ENCODE measurements around the gene NNT.
"Not testable (repeated sequence)": the region's sequence is repeated elsewhere in the genome, so short reads cannot be mapped to it uniquely, and the experiment has no call there.

Gene NNT

GRCh38 chr5:43590700-43591099, 12.3 kb upstream of the NNT start:
- Histone ChIP-seq H3K4me1 (ENCODE audit: insufficient read depth, low read length) (no peaks in the 10 kb centered on the region), H3K27me3 (ENCODE audit: insufficient read depth, low read length) (no peaks in the 10 kb centered on the region), H2AFZ (ENCODE audit: low read depth, low read length) (no peak overlapping the region), H3K36me3 (ENCODE audit: insufficient read depth, low read length) (peaks cover 5% of the 10 kb centered on the region), H3K4me3 (ENCODE audit: low read length) (no peak overlapping the region), H3K9me3 (ENCODE audit: low read length) (no peaks in the 10 kb centered on the region)

- H2AFZ ChIP-seq (ENCODE audit: low read depth, low read length) = no peak overlapping the region
Observed at GRCh38 chr5:43592363-43592762, 10.6 kb upstream of the NNT start.

GRCh38 chr5:43598927-43599326, 4.1 kb upstream of the NNT start:
- not testable (repeated sequence) for H3K27me3 ChIP-seq (ENCODE audit: insufficient read depth, low read length); H3K9me3 ChIP-seq (ENCODE audit: low read length); H2AFZ ChIP-seq (ENCODE audit: low read depth, low read length); H3K4me3 ChIP-seq (ENCODE audit: low read length); H3K36me3 ChIP-seq (ENCODE audit: insufficient read depth, low read length)
- peaks cover 12% of the 10 kb centered on the region for H3K4me1 ChIP-seq (ENCODE audit: insufficient read depth, low read length)

More at GRCh38 chr5:43592363-43592762, 10.6 kb upstream of the NNT start:
- Histone ChIP-seq H3K36me3 (ENCODE audit: insufficient read depth, low read length) (peaks cover 5% of the 10 kb centered on the region), H3K27me3 (ENCODE audit: insufficient read depth, low read length) (no peaks in the 10 kb centered on the region), H3K4me3 (ENCODE audit: low read length) (no peak overlapping the region), H3K4me1 (ENCODE audit: insufficient read depth, low read length) (no peaks in the 10 kb centered on the region), H3K9me3 (ENCODE audit: low read length) (no peaks in the 10 kb centered on the region)

- H3K9me3 ChIP-seq (ENCODE audit: low read length) = no peaks in the 10 kb centered on the region
- H3K27me3 ChIP-seq (ENCODE audit: insufficient read depth, low read length) = no peaks in the 10 kb centered on the region
- peaks cover 5% of the 10 kb centered on the region for H3K36me3 ChIP-seq (ENCODE audit: insufficient read depth, low read length)
- H2AFZ ChIP-seq (ENCODE audit: low read depth, low read length) = peak overlapping the region; percentile 84
- peak overlapping the region; percentile 96 for H3K4me3 ChIP-seq (ENCODE audit: low read length)
- peaks cover 17% of the 10 kb centered on the region for H3K4me1 ChIP-seq (ENCODE audit: insufficient read depth, low read length)
Observed at GRCh38 chr5:43601454-43602260, 1.3 kb upstream of the NNT start.

- no peaks in the 10 kb centered on the region for H3K9me3 ChIP-seq (ENCODE audit: low read length)
- H2AFZ ChIP-seq (ENCODE audit: low read depth, low read length) = peak overlapping the region; percentile 84
- H3K27me3 ChIP-seq (ENCODE audit: insufficient read depth, low read length) = no peaks in the 10 kb centered on the region
- H3K4me1 ChIP-seq (ENCODE audit: insufficient read depth, low read length) = peaks cover 17% of the 10 kb centered on the region
- H3K4me3 ChIP-seq (ENCODE audit: low read length) = peak overlapping the region; percentile 96
- H3K36me3 ChIP-seq (ENCODE audit: insufficient read depth, low read length) = no peaks in the 10 kb centered on the region
Observed at GRCh38 chr5:43603344-43604217, 601 bp downstream of the NNT start.

- H3K4me3 ChIP-seq (ENCODE audit: low read length) = peak overlapping the region; percentile 96
- no peaks in the 10 kb centered on the region for H3K27me3 ChIP-seq (ENCODE audit: insufficient read depth, low read length)
- H3K4me1 ChIP-seq (ENCODE audit: insufficient read depth, low read length) = peaks cover 17% of the 10 kb centered on the region
- H2AFZ ChIP-seq (ENCODE audit: low read depth, low read length) = no peak overlapping the region
- H3K9me3 ChIP-seq (ENCODE audit: low read length) = peaks cover under 1% of the 10 kb centered on the region
- peaks cover 8% of the 10 kb centered on the region for H3K36me3 ChIP-seq (ENCODE audit: insufficient read depth, low read length)
Observed at GRCh38 chr5:43604699-43605098, 1.7 kb downstream of the NNT start.

GRCh38 chr5:43606351-43606750, 3.4 kb downstream of the NNT start:
- Histone ChIP-seq H3K27me3 (ENCODE audit: insufficient read depth, low read length) (no peaks in the 10 kb centered on the region), H3K36me3 (ENCODE audit: insufficient read depth, low read length) (peaks cover 19% of the 10 kb centered on the region), H3K4me1 (ENCODE audit: insufficient read depth, low read length) (peaks cover 13% of the 10 kb centered on the region), H3K4me3 (ENCODE audit: low read length) (no peak overlapping the region), H3K9me3 (ENCODE audit: low read length) (peaks cover 2% of the 10 kb centered on the region), H2AFZ (ENCODE audit: low read depth, low read length) (no peak overlapping the region)

- Histone ChIP-seq H3K27me3 (ENCODE audit: insufficient read depth, low read length) (no peaks in the 10 kb centered on the region), H2AFZ (ENCODE audit: low read depth, low read length) (no peak overlapping the region), H3K4me3 (ENCODE audit: low read length) (no peak overlapping the region), H3K9me3 (ENCODE audit: low read length) (peaks cover 2% of the 10 kb centered on the region), H3K36me3 (ENCODE audit: insufficient read depth, low read length) (peaks cover 38% of the 10 kb centered on the region), H3K4me1 (ENCODE audit: insufficient read depth, low read length) (peaks cover 8% of the 10 kb centered on the region)
Observed at GRCh38 chr5:43608406-43608805, 5.4 kb downstream of the NNT start.

GRCh38 chr5:43609752-43610151, 6.8 kb downstream of the NNT start:
- H3K9me3 ChIP-seq (ENCODE audit: low read length) = peaks cover 2% of the 10 kb centered on the region
- peaks cover 49% of the 10 kb centered on the region for H3K36me3 ChIP-seq (ENCODE audit: insufficient read depth, low read length)

GRCh38 chr5:43613370-43613769, 10.4 kb downstream of the NNT start:
- Histone ChIP-seq H3K27me3 (ENCODE audit: insufficient read depth, low read length) (no peaks in the 10 kb centered on the region), H3K36me3 (ENCODE audit: insufficient read depth, low read length) (peaks cover 78% of the 10 kb centered on the region), H2AFZ (ENCODE audit: low read depth, low read length) (no peak overlapping the region)

More at GRCh38 chr5:43609752-43610151, 6.8 kb downstream of the NNT start:
- Histone ChIP-seq H3K27me3 (ENCODE audit: insufficient read depth, low read length) (no peaks in the 10 kb centered on the region), H3K4me1 (ENCODE audit: insufficient read depth, low read length) (no peaks in the 10 kb centered on the region), H3K4me3 (ENCODE audit: low read length) (no peak overlapping the region), H2AFZ (ENCODE audit: low read depth, low read length) (no peak overlapping the region)

GRCh38 chr5:43615445-43616184, 12.6 kb downstream of the NNT start:
- no peaks in the 10 kb centered on the region for H3K9me3 ChIP-seq (ENCODE audit: low read length)
- no peak overlapping the region for H3K4me3 ChIP-seq (ENCODE audit: low read length)
- no peaks in the 10 kb centered on the region for H3K4me1 ChIP-seq (ENCODE audit: insufficient read depth, low read length)
- peaks cover 75% of the 10 kb centered on the region for H3K36me3 ChIP-seq (ENCODE audit: insufficient read depth, low read length)
- no peaks in the 10 kb centered on the region for H3K27me3 ChIP-seq (ENCODE audit: insufficient read depth, low read length)
- H2AFZ ChIP-seq (ENCODE audit: low read depth, low read length) = no peak overlapping the region

More at GRCh38 chr5:43613370-43613769, 10.4 kb downstream of the NNT start:
- no peaks in the 10 kb centered on the region for H3K4me1 ChIP-seq (ENCODE audit: insufficient read depth, low read length)
- H3K4me3 ChIP-seq (ENCODE audit: low read length) = no peak overlapping the region
- H3K9me3 ChIP-seq (ENCODE audit: low read length) = peaks cover 2% of the 10 kb centered on the region

GRCh38 chr5:43616535-43616934, 13.6 kb downstream of the NNT start:
- Histone ChIP-seq H3K36me3 (ENCODE audit: insufficient read depth, low read length) (peaks cover 72% of the 10 kb centered on the region), H3K4me3 (ENCODE audit: low read length) (no peak overlapping the region), H3K4me1 (ENCODE audit: insufficient read depth, low read length) (no peaks in the 10 kb centered on the region), H3K9me3 (ENCODE audit: low read length) (no peaks in the 10 kb centered on the region), H2AFZ (ENCODE audit: low read depth, low read length) (no peak overlapping the region), H3K27me3 (ENCODE audit: insufficient read depth, low read length) (no peaks in the 10 kb centered on the region)

All from neuron (in vitro differentiated cells).